ENCODE measurements around the gene CDH3. TPM values are rescaled to one million over a fixed set of nuclear protein-coding genes. Genes with fewer than 3 reads are reported as not detected.

CDH3 gene
- total and polyA plus RNA-seq, 2 of the 13 experiments (the other 11 are each of a cell fraction or from before 2014, with no cell fraction given) = 0.11 TPM; not detected in 1

DNA sequence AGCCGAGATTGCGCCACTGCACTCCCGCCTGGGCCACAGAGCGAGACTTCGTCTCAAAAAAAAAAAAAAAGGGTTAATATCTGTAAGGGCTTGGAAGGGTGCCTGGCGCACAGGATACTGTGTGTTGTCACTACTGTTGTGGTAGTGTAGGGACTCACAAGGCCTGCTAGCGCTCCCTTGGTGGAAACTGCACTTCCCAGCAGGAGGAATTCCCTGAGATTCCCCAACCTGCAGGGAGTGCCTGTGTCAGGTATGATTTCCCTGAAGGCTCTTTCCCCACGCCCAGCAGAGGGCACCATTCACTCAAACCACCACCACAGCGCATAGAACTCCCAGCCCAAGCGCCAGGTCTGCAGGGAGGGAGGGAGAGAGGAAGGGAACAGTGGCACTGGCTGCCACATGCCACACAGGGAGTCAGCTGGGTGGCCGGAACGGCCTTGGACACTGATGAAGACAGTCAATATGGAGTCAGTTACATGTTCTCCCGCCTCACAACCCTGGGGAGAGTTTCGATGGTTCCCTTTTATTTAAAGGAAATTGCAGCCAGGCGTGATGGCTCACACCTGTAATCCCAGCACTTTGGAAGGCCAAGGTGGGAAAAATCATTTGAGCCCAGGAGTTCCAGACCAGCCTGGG, 59.2 kb downstream of the CDH3 start (continued):
- no peak for TF ChIP-seq KDM5A (IDR thresholded peaks at IDR 0.05; ENCODE audit: borderline replicate concordance, low read length)
- TF ChIP-seq NFE2L2 (IDR thresholded peaks at IDR 0.05; ENCODE audit: low read length) = no peak
- no peak for TF ChIP-seq RFX5 (IDR thresholded peaks at IDR 0.05; ENCODE audit: low read depth, low read length)
- TF ChIP-seq, protein P1, sequence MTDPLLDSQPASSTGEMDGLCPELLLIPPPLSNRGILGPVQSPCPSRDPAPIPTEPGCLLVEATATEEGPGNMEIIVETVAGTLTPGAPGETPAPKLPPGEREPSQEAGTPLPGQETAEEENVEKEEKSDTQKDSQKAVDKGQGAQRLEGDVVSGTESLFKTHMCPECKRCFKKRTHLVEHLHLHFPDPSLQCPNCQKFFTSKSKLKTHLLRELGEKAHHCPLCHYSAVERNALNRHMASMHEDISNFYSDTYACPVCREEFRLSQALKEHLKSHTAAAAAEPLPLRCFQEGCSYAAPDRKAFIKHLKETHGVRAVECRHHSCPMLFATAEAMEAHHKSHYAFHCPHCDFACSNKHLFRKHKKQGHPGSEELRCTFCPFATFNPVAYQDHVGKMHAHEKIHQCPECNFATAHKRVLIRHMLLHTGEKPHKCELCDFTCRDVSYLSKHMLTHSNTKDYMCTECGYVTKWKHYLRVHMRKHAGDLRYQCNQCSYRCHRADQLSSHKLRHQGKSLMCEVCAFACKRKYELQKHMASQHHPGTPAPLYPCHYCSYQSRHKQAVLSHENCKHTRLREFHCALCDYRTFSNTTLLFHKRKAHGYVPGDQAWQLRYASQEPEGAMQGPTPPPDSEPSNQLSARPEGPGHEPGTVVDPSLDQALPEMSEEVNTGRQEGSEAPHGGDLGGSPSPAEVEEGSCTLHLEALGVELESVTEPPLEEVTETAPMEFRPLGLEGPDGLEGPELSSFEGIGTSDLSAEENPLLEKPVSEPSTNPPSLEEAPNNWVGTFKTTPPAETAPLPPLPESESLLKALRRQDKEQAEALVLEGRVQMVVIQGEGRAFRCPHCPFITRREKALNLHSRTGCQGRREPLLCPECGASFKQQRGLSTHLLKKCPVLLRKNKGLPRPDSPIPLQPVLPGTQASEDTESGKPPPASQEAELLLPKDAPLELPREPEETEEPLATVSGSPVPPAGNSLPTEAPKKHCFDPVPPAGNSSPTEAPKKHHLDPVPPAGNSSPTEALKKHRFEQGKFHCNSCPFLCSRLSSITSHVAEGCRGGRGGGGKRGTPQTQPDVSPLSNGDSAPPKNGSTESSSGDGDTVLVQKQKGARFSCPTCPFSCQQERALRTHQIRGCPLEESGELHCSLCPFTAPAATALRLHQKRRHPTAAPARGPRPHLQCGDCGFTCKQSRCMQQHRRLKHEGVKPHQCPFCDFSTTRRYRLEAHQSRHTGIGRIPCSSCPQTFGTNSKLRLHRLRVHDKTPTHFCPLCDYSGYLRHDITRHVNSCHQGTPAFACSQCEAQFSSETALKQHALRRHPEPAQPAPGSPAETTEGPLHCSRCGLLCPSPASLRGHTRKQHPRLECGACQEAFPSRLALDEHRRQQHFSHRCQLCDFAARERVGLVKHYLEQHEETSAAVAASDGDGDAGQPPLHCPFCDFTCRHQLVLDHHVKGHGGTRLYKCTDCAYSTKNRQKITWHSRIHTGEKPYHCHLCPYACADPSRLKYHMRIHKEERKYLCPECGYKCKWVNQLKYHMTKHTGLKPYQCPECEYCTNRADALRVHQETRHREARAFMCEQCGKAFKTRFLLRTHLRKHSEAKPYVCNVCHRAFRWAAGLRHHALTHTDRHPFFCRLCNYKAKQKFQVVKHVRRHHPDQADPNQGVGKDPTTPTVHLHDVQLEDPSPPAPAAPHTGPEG (CRISPR knock-in tag; IDR thresholded peaks at IDR 0.05) = no peak; the same call in 1 of the 2 replicates
- TF ChIP-seq, protein P2, sequence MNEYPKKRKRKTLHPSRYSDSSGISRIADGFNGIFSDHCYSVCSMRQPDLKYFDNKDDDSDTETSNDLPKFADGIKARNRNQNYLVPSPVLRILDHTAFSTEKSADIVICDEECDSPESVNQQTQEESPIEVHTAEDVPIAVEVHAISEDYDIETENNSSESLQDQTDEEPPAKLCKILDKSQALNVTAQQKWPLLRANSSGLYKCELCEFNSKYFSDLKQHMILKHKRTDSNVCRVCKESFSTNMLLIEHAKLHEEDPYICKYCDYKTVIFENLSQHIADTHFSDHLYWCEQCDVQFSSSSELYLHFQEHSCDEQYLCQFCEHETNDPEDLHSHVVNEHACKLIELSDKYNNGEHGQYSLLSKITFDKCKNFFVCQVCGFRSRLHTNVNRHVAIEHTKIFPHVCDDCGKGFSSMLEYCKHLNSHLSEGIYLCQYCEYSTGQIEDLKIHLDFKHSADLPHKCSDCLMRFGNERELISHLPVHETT (CRISPR knock-in tag; conservative IDR thresholded peaks at IDR 0.05) = no peak
- TF ChIP-seq EED (CRISPR knock-in tag; IDR thresholded peaks at IDR 0.05) = no peak
- 0 out of 2 replicates have a peak, but pooled peaks have one; percentile 72 for TF ChIP-seq TOPORS (CRISPR knock-in tag; IDR thresholded peaks at IDR 0.05)
- TF ChIP-seq DPF2 (CRISPR knock-in tag; IDR thresholded peaks at IDR 0.05; ENCODE audit: borderline replicate concordance, low read depth) = no peak
- TF ChIP-seq, protein P3, sequence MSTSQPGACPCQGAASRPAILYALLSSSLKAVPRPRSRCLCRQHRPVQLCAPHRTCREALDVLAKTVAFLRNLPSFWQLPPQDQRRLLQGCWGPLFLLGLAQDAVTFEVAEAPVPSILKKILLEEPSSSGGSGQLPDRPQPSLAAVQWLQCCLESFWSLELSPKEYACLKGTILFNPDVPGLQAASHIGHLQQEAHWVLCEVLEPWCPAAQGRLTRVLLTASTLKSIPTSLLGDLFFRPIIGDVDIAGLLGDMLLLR (CRISPR knock-in tag; IDR thresholded peaks at IDR 0.05) = no peak
- TF ChIP-seq, protein P4, sequence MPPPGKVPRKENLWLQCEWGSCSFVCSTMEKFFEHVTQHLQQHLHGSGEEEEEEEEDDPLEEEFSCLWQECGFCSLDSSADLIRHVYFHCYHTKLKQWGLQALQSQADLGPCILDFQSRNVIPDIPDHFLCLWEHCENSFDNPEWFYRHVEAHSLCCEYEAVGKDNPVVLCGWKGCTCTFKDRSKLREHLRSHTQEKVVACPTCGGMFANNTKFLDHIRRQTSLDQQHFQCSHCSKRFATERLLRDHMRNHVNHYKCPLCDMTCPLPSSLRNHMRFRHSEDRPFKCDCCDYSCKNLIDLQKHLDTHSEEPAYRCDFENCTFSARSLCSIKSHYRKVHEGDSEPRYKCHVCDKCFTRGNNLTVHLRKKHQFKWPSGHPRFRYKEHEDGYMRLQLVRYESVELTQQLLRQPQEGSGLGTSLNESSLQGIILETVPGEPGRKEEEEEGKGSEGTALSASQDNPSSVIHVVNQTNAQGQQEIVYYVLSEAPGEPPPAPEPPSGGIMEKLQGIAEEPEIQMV (CRISPR knock-in tag; IDR thresholded peaks at IDR 0.05; ENCODE audit: low read depth) = 0 out of 2 replicates have a peak, but pooled peaks have one; percentile 51
- no peak for TF ChIP-seq ZFAT (CRISPR knock-in tag; conservative IDR thresholded peaks at IDR 0.05)
- no peak for TF ChIP-seq PHF20 (CRISPR knock-in tag; IDR thresholded peaks at IDR 0.05)
- TF ChIP-seq, protein P5, sequence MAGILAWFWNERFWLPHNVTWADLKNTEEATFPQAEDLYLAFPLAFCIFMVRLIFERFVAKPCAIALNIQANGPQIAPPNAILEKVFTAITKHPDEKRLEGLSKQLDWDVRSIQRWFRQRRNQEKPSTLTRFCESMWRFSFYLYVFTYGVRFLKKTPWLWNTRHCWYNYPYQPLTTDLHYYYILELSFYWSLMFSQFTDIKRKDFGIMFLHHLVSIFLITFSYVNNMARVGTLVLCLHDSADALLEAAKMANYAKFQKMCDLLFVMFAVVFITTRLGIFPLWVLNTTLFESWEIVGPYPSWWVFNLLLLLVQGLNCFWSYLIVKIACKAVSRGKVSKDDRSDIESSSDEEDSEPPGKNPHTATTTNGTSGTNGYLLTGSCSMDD (CRISPR knock-in tag; IDR thresholded peaks at IDR 0.05) = no peak
- TF ChIP-seq ZNF441 (CRISPR knock-in tag; IDR thresholded peaks at IDR 0.05; ENCODE audit: borderline replicate concordance) = 0 out of 2 replicates have a peak, but pooled peaks have one; percentile 48
- TF ChIP-seq SOX13 (IDR thresholded peaks at IDR 0.05) = no peak
- TF ChIP-seq SOX13 (CRISPR knock-in tag; conservative IDR thresholded peaks at IDR 0.05 in 1 of 2, IDR thresholded peaks at IDR 0.05 in 1 of 2) = 0 out of 4 replicates have a peak, but pooled peaks of 1 of the 2 experiments have one; percentile 23
- TF ChIP-seq RXRB (CRISPR knock-in tag; IDR thresholded peaks at IDR 0.05; ENCODE audit: borderline replicate concordance) = peak; percentile 79
